ENCODE measurements around the gene MIP. TPM values are rescaled to one million over a fixed set of nuclear protein-coding genes. Genes with fewer than 3 reads are reported as not detected.

MIP gene
- total and polyA plus RNA-seq, 2 of the 4 experiments (the other 2 are of a cell fraction) = not detected

DNA sequence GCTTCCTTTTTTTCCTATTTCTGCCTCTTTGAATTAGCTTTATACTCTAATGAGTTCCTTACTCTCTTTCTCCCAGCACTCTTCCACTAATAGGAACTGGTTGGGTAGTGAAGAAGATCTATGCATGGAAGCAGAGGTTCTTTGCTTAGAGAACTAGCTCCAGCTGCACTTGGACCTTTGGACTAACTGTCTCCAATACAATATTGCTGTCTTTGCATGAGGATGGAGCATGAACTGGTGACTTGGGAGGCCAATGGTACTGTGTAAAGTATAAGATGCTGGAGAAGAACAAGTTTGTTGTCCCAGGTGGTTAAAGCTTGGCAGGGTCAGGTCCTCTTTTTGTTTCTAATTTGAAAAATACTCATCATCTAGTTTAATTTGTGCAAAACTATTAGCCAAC lies 35.9 kb upstream of the MIP start:
- Histone ChIP-seq H3K4ac (ENCODE audit: low read depth, low read length) (no peak overlapping the region), H2BK5ac (ENCODE audit: low read depth, low read length, poor library complexity, severe bottlenecking) (no peak overlapping the region), H2BK15ac (ENCODE audit: low read depth, low read length) (no peak overlapping the region), H3K23ac (ENCODE audit: low read depth, low read length) (no peak overlapping the region), H3K14ac (replicated peaks; ENCODE audit: low read depth, low read length) (no peak overlapping the region), H2AK9ac (replicated peaks; ENCODE audit: low read depth, low read length, poor library complexity) (no peak overlapping the region), H3K4me3 (ENCODE audit: insufficient read depth, low read depth, low read length) (no peak overlapping the region), H3K4me2 (ENCODE audit: low read depth, low read length) (no peak overlapping the region), H3K27ac (ENCODE audit: insufficient read depth, low read length) (no peak overlapping the region), H3K36me3 (ENCODE audit: control insufficient read depth, insufficient read depth, low read length) (no peaks in the 10 kb centered on the region), H3K9me1 (ENCODE audit: insufficient read depth, low read length) (0 out of 2 replicates have a peak, but pooled peaks cover 2% of the 10 kb centered on the region), H2BK120ac (ENCODE audit: low read depth, low read length) (no peak overlapping the region), H4K20me1 (ENCODE audit: insufficient read depth, low read length) (no peaks in the 10 kb centered on the region), H4K8ac (ENCODE audit: low read depth in 2 of 2, low read length in 2 of 2) (no peak overlapping the region), H3K18ac (ENCODE audit: low read depth, low read length) (no peak overlapping the region), H2AK5ac (ENCODE audit: low read depth, low read length) (no peak overlapping the region), H3K27me3 (ENCODE audit: control insufficient read depth, insufficient read depth, low read length) (peaks cover 32% of the 10 kb centered on the region), H3K4me1 (ENCODE audit: control insufficient read depth, insufficient read depth, low read length) (peaks cover 2% of the 10 kb centered on the region; the same call in 1 of the 2 replicates), H4K5ac (ENCODE audit: low read depth, low read length) (no peak overlapping the region), H3K9ac (ENCODE audit: low read depth, low read length) (no peak overlapping the region), H2AFZ (replicated peaks; ENCODE audit: low read length, poor library complexity) (no peak overlapping the region), H4K91ac (ENCODE audit: insufficient read depth, low read depth, low read length) (no peak overlapping the region), H3K79me1 (ENCODE audit: low read depth in 1 of 2, low read length in 2 of 2) (no peaks in the 10 kb centered on the region), H3K9me3 (ENCODE audit: control insufficient read depth, insufficient read depth, low read length) (0 out of 2 replicates have a peak, but pooled peaks cover 2% of the 10 kb centered on the region), H3K56ac (ENCODE audit: extremely low read depth, insufficient read depth, low read length) (no peak overlapping the region), H2BK20ac (ENCODE audit: low read depth, low read length) (no peak overlapping the region)
- in situ Hi-C loops (cut with MboI; ENCODE audit: low sequenced_read_pairs) (no loop called here), intact Hi-C loops (cut with micrococcal nuclease) (no loop called here), dilution Hi-C loops (cut with HindIII; ENCODE audit: low sequenced_read_pairs, unreplicated experiment) (no loop called here)
- DNase-seq = no peak
- no peak for TF ChIP-seq CHD1 (IDR thresholded peaks at IDR 0.05; ENCODE audit: low read depth, low read length)
- TF ChIP-seq NFE2L2 (IDR thresholded peaks at IDR 0.05; ENCODE audit: low read depth, low read length) = no peak
- TF ChIP-seq MAFK (IDR thresholded peaks at IDR 0.05; ENCODE audit: low read depth, low read length) = no peak
- TF ChIP-seq RAD21 (IDR thresholded peaks at IDR 0.05; ENCODE audit: low read length) = no peak
- no peak for TF ChIP-seq RFX5 (IDR thresholded peaks at IDR 0.05; ENCODE audit: low read depth, low read length)
- TF ChIP-seq SMC3 (IDR thresholded peaks at IDR 0.05; ENCODE audit: low read depth, low read length) = no peak
- no peak for TF ChIP-seq RCOR1 (IDR thresholded peaks at IDR 0.05; ENCODE audit: insufficient replicate concordance, low read length)
- TF ChIP-seq, protein P1, sequence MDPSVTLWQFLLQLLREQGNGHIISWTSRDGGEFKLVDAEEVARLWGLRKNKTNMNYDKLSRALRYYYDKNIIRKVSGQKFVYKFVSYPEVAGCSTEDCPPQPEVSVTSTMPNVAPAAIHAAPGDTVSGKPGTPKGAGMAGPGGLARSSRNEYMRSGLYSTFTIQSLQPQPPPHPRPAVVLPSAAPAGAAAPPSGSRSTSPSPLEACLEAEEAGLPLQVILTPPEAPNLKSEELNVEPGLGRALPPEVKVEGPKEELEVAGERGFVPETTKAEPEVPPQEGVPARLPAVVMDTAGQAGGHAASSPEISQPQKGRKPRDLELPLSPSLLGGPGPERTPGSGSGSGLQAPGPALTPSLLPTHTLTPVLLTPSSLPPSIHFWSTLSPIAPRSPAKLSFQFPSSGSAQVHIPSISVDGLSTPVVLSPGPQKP (IDR thresholded peaks at IDR 0.05; ENCODE audit: borderline replicate concordance, low read depth, low read length) = no peak
- TF ChIP-seq, protein P2, sequence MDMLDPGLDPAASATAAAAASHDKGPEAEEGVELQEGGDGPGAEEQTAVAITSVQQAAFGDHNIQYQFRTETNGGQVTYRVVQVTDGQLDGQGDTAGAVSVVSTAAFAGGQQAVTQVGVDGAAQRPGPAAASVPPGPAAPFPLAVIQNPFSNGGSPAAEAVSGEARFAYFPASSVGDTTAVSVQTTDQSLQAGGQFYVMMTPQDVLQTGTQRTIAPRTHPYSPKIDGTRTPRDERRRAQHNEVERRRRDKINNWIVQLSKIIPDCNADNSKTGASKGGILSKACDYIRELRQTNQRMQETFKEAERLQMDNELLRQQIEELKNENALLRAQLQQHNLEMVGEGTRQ (IDR thresholded peaks at IDR 0.05; ENCODE audit: low read depth, low read length) = no peak
- no peak for TF ChIP-seq MXI1 (IDR thresholded peaks at IDR 0.05; ENCODE audit: borderline replicate concordance, low read depth, low read length)
- TF ChIP-seq BHLHE40 (IDR thresholded peaks at IDR 0.05; ENCODE audit: low read depth, low read length) = no peak
- TF ChIP-seq FOS (IDR thresholded peaks at IDR 0.05; ENCODE audit: low read depth, low read length) = no peak
- TF ChIP-seq CEBPB (IDR thresholded peaks at IDR 0.05; ENCODE audit: low read depth, low read length) = no peak
- TF ChIP-seq MAZ (IDR thresholded peaks at IDR 0.05; ENCODE audit: borderline replicate concordance, low read depth, low read length) = no peak
- TF ChIP-seq, protein P3, sequence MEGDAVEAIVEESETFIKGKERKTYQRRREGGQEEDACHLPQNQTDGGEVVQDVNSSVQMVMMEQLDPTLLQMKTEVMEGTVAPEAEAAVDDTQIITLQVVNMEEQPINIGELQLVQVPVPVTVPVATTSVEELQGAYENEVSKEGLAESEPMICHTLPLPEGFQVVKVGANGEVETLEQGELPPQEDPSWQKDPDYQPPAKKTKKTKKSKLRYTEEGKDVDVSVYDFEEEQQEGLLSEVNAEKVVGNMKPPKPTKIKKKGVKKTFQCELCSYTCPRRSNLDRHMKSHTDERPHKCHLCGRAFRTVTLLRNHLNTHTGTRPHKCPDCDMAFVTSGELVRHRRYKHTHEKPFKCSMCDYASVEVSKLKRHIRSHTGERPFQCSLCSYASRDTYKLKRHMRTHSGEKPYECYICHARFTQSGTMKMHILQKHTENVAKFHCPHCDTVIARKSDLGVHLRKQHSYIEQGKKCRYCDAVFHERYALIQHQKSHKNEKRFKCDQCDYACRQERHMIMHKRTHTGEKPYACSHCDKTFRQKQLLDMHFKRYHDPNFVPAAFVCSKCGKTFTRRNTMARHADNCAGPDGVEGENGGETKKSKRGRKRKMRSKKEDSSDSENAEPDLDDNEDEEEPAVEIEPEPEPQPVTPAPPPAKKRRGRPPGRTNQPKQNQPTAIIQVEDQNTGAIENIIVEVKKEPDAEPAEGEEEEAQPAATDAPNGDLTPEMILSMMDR (conservative IDR thresholded peaks at IDR 0.05; ENCODE audit: low read depth, low read length) = no peak
- no peak for TF ChIP-seq POLR2A (IDR thresholded peaks at IDR 0.05; ENCODE audit: low read depth, low read length)
- CTCF ChIA-PET = interaction anchor here (0.6 kb wide), 1 partner anchor 589 kb away, joined by 5 read pairs; no protein-coding TSS in a partner anchor
- no peak for ATAC-seq (ENCODE audit: low read depth)
- BruUV-seq (replicated peaks) = no TSS peak
- POLR2A ChIA-PET (ENCODE audit: unreplicated experiment) = no interaction called here
